Uterus (tissue), 2 donors: Measurements from ENCODE around the gene LRRC8B.

Experiments
- POLR2A ChIP-seq, 2 donors: fragments of 450-650 bp; IDR thresholded peaks; one replicate each; pipeline ENCODE4 v1.6.1; 2016; ENCODE audit warnings: antibody characterized with exemption in 2 of 2, mild to moderate bottlenecking in 1 of 2, moderate library complexity in 1 of 2
- TF ChIP-seq, protein P1 (sequence below), 4 experiments: fragments of 200-600 bp in 2 of 4; fragments of 450-650 bp in 2 of 4; sonication (generic) in 2 of 4; IDR thresholded peaks; one replicate each; pipeline ENCODE4 v1.5.1; 2016 to 2019; ENCODE audit warnings: antibody characterized with exemption in 4 of 4, mild to moderate bottlenecking in 2 of 4, moderate library complexity in 1 of 4

DNA sequence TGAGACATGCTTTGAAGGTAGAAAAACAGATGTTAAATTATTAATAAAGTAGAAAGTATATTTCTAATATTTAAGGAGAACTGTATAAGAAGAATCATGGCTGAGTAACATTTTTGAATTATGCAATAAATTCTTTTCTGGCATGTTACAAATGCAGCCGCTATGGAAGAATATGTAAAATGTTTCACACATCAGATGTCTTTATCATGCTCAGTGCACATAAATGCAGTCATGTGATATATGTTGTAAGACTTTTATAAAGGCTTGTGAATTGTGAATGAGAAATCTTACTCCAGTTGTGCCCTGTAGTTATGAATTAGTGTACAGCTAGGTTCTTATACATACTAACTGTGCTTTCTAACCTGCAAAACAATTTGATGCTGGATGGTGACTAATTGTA, 53.5 kb downstream of the LRRC8B start:
- TF ChIP-seq, protein P1, sequence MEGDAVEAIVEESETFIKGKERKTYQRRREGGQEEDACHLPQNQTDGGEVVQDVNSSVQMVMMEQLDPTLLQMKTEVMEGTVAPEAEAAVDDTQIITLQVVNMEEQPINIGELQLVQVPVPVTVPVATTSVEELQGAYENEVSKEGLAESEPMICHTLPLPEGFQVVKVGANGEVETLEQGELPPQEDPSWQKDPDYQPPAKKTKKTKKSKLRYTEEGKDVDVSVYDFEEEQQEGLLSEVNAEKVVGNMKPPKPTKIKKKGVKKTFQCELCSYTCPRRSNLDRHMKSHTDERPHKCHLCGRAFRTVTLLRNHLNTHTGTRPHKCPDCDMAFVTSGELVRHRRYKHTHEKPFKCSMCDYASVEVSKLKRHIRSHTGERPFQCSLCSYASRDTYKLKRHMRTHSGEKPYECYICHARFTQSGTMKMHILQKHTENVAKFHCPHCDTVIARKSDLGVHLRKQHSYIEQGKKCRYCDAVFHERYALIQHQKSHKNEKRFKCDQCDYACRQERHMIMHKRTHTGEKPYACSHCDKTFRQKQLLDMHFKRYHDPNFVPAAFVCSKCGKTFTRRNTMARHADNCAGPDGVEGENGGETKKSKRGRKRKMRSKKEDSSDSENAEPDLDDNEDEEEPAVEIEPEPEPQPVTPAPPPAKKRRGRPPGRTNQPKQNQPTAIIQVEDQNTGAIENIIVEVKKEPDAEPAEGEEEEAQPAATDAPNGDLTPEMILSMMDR (IDR thresholded peaks at IDR 0.05) = no peak
- no peak for TF ChIP-seq POLR2A (IDR thresholded peaks at IDR 0.05)
